ENCODE measurements around the gene SAP30BP. TPM values are rescaled to one million over a fixed set of nuclear protein-coding genes. Genes with fewer than 3 reads are reported as not detected.

The SAP30BP gene
- total and polyA plus RNA-seq, 2 of the 13 experiments (the other 11 are each of a cell fraction or from before 2014, with no cell fraction given) = 67.7 to 99.4 TPM

DNA sequence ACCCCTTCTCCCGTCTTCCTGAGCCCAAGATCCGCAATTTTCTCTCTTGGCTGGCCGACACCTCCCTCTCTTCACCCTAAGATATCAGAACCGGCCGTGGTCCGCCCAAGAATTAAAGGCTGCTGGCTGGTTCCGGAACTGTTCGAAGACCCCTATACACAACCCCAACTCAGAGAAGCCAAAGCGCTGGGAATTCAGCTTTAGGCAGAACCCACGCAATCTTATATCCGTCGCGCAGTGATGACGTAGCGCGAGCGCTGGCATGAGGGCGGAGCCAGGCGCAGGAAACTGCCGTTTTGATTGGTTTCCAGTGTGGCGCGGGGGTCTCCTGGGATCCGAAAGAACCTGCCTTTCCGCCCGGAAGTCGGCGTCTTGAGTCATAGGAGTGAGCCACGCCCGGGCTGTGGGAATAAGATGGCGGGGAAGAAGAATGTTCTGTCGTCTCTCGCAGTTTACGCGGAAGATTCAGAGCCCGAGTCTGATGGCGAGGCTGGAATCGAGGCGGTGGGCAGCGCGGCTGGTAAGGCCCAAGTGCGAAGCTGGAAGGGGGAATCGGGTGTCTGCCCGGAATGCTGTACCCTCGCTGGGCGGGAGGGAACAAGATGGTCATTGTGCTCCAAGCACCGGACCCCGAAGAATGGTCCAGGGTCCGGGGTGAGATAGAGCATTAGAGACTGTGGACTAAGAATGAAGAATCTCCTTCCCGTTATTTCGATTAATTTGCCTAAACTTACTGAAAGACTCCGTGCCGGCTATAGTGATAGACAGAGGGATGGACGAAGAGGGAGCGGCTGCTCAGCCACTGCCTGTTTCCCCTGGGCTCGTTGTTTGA, at the start of gene SAP30BP, which contains the start of gene RECQL5 (continued):
- TF ChIP-seq ZNF101 (CRISPR knock-in tag; IDR thresholded peaks at IDR 0.05; ENCODE audit: borderline replicate concordance, low read depth) (no peak), ZNF331 (CRISPR knock-in tag; IDR thresholded peaks at IDR 0.05) (peak; percentile 16; the same call in 1 of the 2 replicates), HNF4A (CRISPR knock-in tag; IDR thresholded peaks at IDR 0.05) (0 out of 2 replicates have a peak, but pooled peaks have one; percentile 14), ZNF747 (CRISPR knock-in tag; IDR thresholded peaks at IDR 0.05; ENCODE audit: borderline replicate concordance) (0 out of 2 replicates have a peak, but pooled peaks have one; percentile 27), SOX13 (IDR thresholded peaks at IDR 0.05) (no peak), SOX13 (CRISPR knock-in tag; conservative IDR thresholded peaks at IDR 0.05 in 1 of 2, IDR thresholded peaks at IDR 0.05 in 1 of 2) (peak in 1 of 2 experiments; percentile 20; a peak in 1 of 4 replicates), HOXA3 (CRISPR knock-in tag; IDR thresholded peaks at IDR 0.05) (peak; percentile 96), MED1 (CRISPR knock-in tag; IDR thresholded peaks at IDR 0.05) (peak; percentile 53; the same call in 1 of the 2 replicates), CREBL2 (CRISPR knock-in tag; IDR thresholded peaks at IDR 0.05; ENCODE audit: borderline replicate concordance) (no peak; the same call in 1 of the 2 replicates), TGIF2 (CRISPR knock-in tag; IDR thresholded peaks at IDR 0.05) (peak; percentile 38), NCOA1 (CRISPR knock-in tag; IDR thresholded peaks at IDR 0.05) (no peak), NR2F2 (IDR thresholded peaks at IDR 0.05; ENCODE audit: borderline replicate concordance, low read depth) (no peak), BRD4 (CRISPR knock-in tag; IDR thresholded peaks at IDR 0.05) (no peak), BORCS8-MEF2B (CRISPR knock-in tag; IDR thresholded peaks at IDR 0.05) (peak; percentile 84), ZNF17 (CRISPR knock-in tag; IDR thresholded peaks at IDR 0.05) (no peak), ATF2 (CRISPR knock-in tag; IDR thresholded peaks at IDR 0.05) (no peak), ZBTB3 (CRISPR knock-in tag; IDR thresholded peaks at IDR 0.05; ENCODE audit: borderline replicate concordance, low read depth) (peak; percentile 86; the same call in 1 of the 2 replicates), IRF1 (CRISPR knock-in tag; IDR thresholded peaks at IDR 0.05; ENCODE audit: low read depth) (no peak), ZNF614 (CRISPR knock-in tag; IDR thresholded peaks at IDR 0.05; ENCODE audit: borderline replicate concordance) (0 out of 2 replicates have a peak, but pooled peaks have one; percentile 71), AGO2 (optimal IDR thresholded peaks at IDR 0.05; ENCODE audit: low read depth, low read length) (no peak), POGZ (CRISPR knock-in tag; IDR thresholded peaks at IDR 0.05) (peak; percentile 86), TP53 (CRISPR knock-in tag; conservative IDR thresholded peaks at IDR 0.05) (0 out of 2 replicates have a peak, but pooled peaks have one; percentile 18), HDAC2 (CRISPR knock-in tag; IDR thresholded peaks at IDR 0.05) (peak; percentile 77), TFDP2 (CRISPR knock-in tag; IDR thresholded peaks at IDR 0.05) (peak; percentile 83), U2AF2 (IDR thresholded peaks at IDR 0.05; ENCODE audit: low read depth, low read length) (peak; percentile 64; the same call in 1 of the 2 replicates)
- TF ChIP-seq, protein P1, sequence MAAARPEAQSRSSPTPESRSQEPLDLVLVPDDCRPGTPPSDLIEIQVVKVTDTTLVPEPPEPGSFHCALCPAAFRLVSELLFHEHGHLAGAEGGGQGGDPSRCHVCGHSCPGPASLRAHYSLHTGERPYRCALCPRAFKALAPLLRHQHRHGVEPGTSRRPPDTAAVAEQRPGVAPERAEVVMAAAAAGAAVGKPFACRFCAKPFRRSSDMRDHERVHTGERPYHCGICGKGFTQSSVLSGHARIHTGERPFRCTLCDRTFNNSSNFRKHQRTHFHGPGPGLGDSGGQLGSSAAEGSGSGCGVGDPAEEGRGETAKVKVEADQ (CRISPR knock-in tag; IDR thresholded peaks at IDR 0.05; ENCODE audit: borderline replicate concordance) = 0 out of 2 replicates have a peak, but pooled peaks have one; percentile 14
